WTC11 (cell line): Measurements from ENCODE around the gene NCKAP5. TPM values are rescaled to one million over a fixed set of nuclear protein-coding genes. Genes with fewer than 3 reads are reported as not detected.
A peak's percentile ranks its signal among the peaks of the same experiment; 100 is the strongest.

ENCODE experiments used
- ATAC-seq: fragments of 200-7000 bp; cut with Tn5 transposase; 2 replicates; pipeline ENCODE4 v1.10.0; 2021; ENCODE audit warnings: mild to moderate bottlenecking, moderate library complexity
- CTCF ChIA-PET: fragments of 300-600 bp; sonication (Branson Sonifier 250); formaldehyde crosslinking; loops from one replicate; lab custom pipeline; 2021; ENCODE audit warnings: antibody characterized with exemption; lab: Charles Lee
- POLR2A ChIA-PET: fragments of 350-600 bp; sonication (Branson Sonifier 250); formaldehyde crosslinking; loops from one replicate; lab custom pipeline; 2021; ENCODE audit warnings: antibody characterized with exemption; lab: Charles Lee
- DNase-seq: peaks from one replicate; pipeline ENCODE4 v3.0.0; 2021; ENCODE audit warnings: low spot score
- H3K27ac Mint-ChIP-seq: 2 replicates; pipeline ENCODE4 v1.8.0; 2021; ENCODE audit warnings: mixed read lengths
- H3K27me3 Mint-ChIP-seq: 2 replicates; pipeline ENCODE4 v1.8.0; 2021; ENCODE audit warnings: low read depth, mild to moderate bottlenecking, moderate library complexity, mixed read lengths
- H3K36me3 Mint-ChIP-seq: 2 replicates; pipeline ENCODE4 v1.8.0; 2021; ENCODE audit warnings: mixed read lengths
- H3K4me1 Mint-ChIP-seq: 2 replicates; pipeline ENCODE4 v1.8.0; 2022; ENCODE audit warnings: mixed read lengths
- H3K4me3 Mint-ChIP-seq: 2 replicates; pipeline ENCODE4 v1.8.0; 2021; ENCODE audit warnings: mild to moderate bottlenecking, moderate library complexity, mixed read lengths
- H3K9me3 Mint-ChIP-seq: 2 replicates; pipeline ENCODE4 v1.8.0; 2021; ENCODE audit warnings: mixed read lengths
- CBFB ChIP-seq: sonication (generic); formaldehyde crosslinking; IDR thresholded peaks from 2 replicates; pipeline ENCODE4 v1.8.1; 2022; ENCODE audit warnings: mild to moderate bottlenecking, low read depth, missing genetic modification reagents
- CREB1 ChIP-seq: sonication (generic); formaldehyde crosslinking; IDR thresholded peaks from 2 replicates; pipeline ENCODE4 v1.8.0; 2023; ENCODE audit warnings: mild to moderate bottlenecking, missing genetic modification reagents
- CREM ChIP-seq: sonication (generic); formaldehyde crosslinking; IDR thresholded peaks from 2 replicates; pipeline ENCODE4 v1.8.1; 2022; ENCODE audit warnings: mild to moderate bottlenecking, missing genetic modification reagents, moderate library complexity
- JAZF1 ChIP-seq: fragments of 250-450 bp; sonication (Bioruptor Pico); IDR thresholded peaks from 2 replicates; pipeline ENCODE4 v1.9.0; 2021; ENCODE audit warnings: moderate library complexity, mild to moderate bottlenecking, inconsistent platforms
- KAT7 ChIP-seq: sonication (generic); formaldehyde crosslinking; IDR thresholded peaks from 2 replicates; pipeline ENCODE4 v1.8.1; 2023; ENCODE audit warnings: missing genetic modification reagents, mild to moderate bottlenecking, borderline replicate concordance
- NFATC4 ChIP-seq: fragments of 250-450 bp; sonication (Bioruptor Pico); IDR thresholded peaks from 2 replicates; pipeline ENCODE4 v1.9.0; 2021; ENCODE audit warnings: mild to moderate bottlenecking
- NFYB ChIP-seq: sonication (generic); formaldehyde crosslinking; conservative IDR thresholded peaks from 2 replicates; pipeline ENCODE4 v1.8.0; 2022; ENCODE audit warnings: low read depth, missing genetic modification reagents
- SMAD4 ChIP-seq: sonication (generic); formaldehyde crosslinking; IDR thresholded peaks from 2 replicates; pipeline ENCODE4 v1.8.0; 2022; ENCODE audit warnings: mild to moderate bottlenecking, missing genetic modification reagents
- TCF7 ChIP-seq: sonication (generic); formaldehyde crosslinking; IDR thresholded peaks from 2 replicates; pipeline ENCODE4 v1.8.0; 2022; ENCODE audit warnings: mild to moderate bottlenecking, low read depth, missing genetic modification reagents, moderate library complexity
- TEAD4 ChIP-seq: sonication (generic); formaldehyde crosslinking; IDR thresholded peaks from 2 replicates; pipeline ENCODE4 v1.8.0; 2022; ENCODE audit warnings: mild to moderate bottlenecking, missing genetic modification reagents
- ZNF219 ChIP-seq: sonication (generic); formaldehyde crosslinking; IDR thresholded peaks from 2 replicates; pipeline ENCODE4 v1.8.0; 2023; ENCODE audit warnings: missing genetic modification reagents, mild to moderate bottlenecking, borderline replicate concordance
- ZNF281 ChIP-seq: sonication (generic); formaldehyde crosslinking; IDR thresholded peaks from 2 replicates; pipeline ENCODE4 v1.8.0; 2023; ENCODE audit warnings: mild to moderate bottlenecking, missing genetic modification reagents
- ZNF396 ChIP-seq: fragments of 250-450 bp; sonication (Bioruptor Pico); IDR thresholded peaks from 2 replicates; pipeline ENCODE4 v1.8.0; 2021; ENCODE audit warnings: mild to moderate bottlenecking, moderate library complexity, borderline replicate concordance
- ZNF423 ChIP-seq: fragments of 250-450 bp; sonication (Bioruptor Pico); IDR thresholded peaks from 2 replicates; pipeline ENCODE4 v2.1.2; 2022; ENCODE audit warnings: mild to moderate bottlenecking, moderate library complexity
- total RNA-seq: library from RNA; stranded (reverse); gene quantifications from 3 replicates; pipeline ENCODE4 v1.2.3, GENCODE V29; 2021
- TF ChIP-seq, protein P1 (sequence below): fragments of 250-450 bp; sonication (Bioruptor Pico); IDR thresholded peaks from 2 replicates; pipeline ENCODE4 v1.9.0; 2021; ENCODE audit warnings: moderate library complexity, mild to moderate bottlenecking, inconsistent platforms, borderline replicate concordance
- TF ChIP-seq, protein P2 (sequence below): sonication (generic); formaldehyde crosslinking; IDR thresholded peaks from 2 replicates; pipeline ENCODE4 v1.8.1; 2022; ENCODE audit warnings: mild to moderate bottlenecking, moderate library complexity, missing genetic modification reagents
- TF ChIP-seq, protein P3 (sequence below): sonication (generic); formaldehyde crosslinking; conservative IDR thresholded peaks from 2 replicates; pipeline ENCODE4 v1.8.1; 2023; ENCODE audit warnings: mild to moderate bottlenecking, low read depth, missing genetic modification reagents, moderate library complexity
- TF ChIP-seq, protein P4 (sequence below): sonication (generic); formaldehyde crosslinking; IDR thresholded peaks from 2 replicates; pipeline ENCODE4 v1.8.0; 2022; ENCODE audit warnings: mild to moderate bottlenecking, missing genetic modification reagents
- TF ChIP-seq, protein P5 (sequence below): fragments of 250-450 bp; sonication (Bioruptor Pico); IDR thresholded peaks from 2 replicates; pipeline ENCODE4 v1.8.0; 2021; ENCODE audit warnings: mild to moderate bottlenecking

Gene NCKAP5
- total RNA-seq, 1 experiment from 2014 or later = 0.55 TPM

DNA sequence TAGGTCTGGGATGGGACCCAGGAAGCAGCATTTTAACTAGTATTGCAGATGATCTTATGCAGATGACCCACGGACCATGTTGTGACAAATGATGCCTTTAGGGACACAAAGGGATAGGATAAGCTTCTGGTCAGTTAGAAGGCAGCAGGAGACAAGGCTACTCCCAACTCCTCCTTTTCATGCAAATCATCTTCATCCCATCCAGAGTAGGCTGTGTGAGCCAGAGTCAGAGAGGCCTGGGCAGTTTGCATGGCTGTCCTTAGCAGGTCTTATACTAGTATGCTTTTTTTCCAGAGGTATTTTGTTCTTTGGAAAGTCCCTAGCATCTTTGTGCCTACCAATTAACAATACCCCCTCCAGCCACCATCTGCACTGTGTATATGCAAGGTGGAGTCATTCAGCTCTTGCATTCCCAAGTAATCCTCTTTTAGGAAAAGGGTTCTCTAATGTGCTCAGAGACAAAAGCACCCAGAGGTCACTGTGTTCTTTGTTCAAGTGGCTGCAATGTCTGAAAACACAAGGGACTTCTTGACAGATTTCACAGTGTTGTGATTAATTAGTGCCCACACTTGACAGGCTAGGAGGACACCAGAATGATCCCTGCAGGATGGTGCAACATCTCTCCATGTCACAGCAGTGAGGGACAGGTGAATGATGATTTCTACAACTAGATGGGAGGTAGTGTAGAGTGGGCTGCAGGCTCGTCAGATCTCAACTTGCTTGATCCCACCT, 225.8 kb downstream of the NCKAP5 start:
- ATAC-seq = peak; percentile 86
- Mint-ChIP-seq H3K27me3 (no peaks in the 10 kb centered on the region), H3K36me3 (no peaks in the 10 kb centered on the region), H3K27ac (no peak overlapping the region; the same call in 1 of the 2 replicates), H3K4me1 (peaks cover 12% of the 10 kb centered on the region), H3K4me3 (no peak overlapping the region), H3K9me3 (no peaks in the 10 kb centered on the region)
- DNase-seq = no peak
- POLR2A ChIA-PET = no interaction called here
- CTCF ChIA-PET = interaction anchor here (1.0 kb wide), 1 partner anchor 22 kb away, joined by 5 read pairs; no protein-coding TSS in a partner anchor
- TF ChIP-seq CREB1 (CRISPR knock-in tag) = no peak
- no peak for TF ChIP-seq ZNF219 (CRISPR knock-in tag)
- TF ChIP-seq ZNF396 (CRISPR knock-in tag) = no peak
- no peak for TF ChIP-seq TEAD4 (CRISPR knock-in tag)
- no peak for TF ChIP-seq ZNF423 (CRISPR knock-in tag)
- no peak for TF ChIP-seq CREM
- TF ChIP-seq JAZF1 (CRISPR knock-in tag) = no peak
- TF ChIP-seq, protein P1, sequence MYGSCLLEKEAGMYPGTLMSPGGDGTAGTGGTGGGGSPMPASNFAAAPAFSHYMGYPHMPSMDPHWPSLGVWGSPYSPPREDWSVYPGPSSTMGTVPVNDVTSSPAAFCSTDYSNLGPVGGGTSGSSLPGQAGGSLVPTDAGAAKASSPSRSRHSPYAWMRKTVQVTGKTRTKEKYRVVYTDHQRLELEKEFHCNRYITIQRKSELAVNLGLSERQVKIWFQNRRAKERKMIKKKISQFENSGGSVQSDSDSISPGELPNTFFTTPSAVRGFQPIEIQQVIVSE = no peak
- TF ChIP-seq, protein P2, sequence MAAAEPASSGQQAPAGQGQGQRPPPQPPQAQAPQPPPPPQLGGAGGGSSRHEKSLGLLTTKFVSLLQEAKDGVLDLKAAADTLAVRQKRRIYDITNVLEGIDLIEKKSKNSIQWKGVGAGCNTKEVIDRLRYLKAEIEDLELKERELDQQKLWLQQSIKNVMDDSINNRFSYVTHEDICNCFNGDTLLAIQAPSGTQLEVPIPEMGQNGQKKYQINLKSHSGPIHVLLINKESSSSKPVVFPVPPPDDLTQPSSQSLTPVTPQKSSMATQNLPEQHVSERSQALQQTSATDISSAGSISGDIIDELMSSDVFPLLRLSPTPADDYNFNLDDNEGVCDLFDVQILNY (CRISPR knock-in tag) = no peak
- TF ChIP-seq KAT7 (CRISPR knock-in tag) = no peak
- no peak for TF ChIP-seq CBFB (CRISPR knock-in tag)
- TF ChIP-seq NFATC4 = no peak
- TF ChIP-seq, protein P3, sequence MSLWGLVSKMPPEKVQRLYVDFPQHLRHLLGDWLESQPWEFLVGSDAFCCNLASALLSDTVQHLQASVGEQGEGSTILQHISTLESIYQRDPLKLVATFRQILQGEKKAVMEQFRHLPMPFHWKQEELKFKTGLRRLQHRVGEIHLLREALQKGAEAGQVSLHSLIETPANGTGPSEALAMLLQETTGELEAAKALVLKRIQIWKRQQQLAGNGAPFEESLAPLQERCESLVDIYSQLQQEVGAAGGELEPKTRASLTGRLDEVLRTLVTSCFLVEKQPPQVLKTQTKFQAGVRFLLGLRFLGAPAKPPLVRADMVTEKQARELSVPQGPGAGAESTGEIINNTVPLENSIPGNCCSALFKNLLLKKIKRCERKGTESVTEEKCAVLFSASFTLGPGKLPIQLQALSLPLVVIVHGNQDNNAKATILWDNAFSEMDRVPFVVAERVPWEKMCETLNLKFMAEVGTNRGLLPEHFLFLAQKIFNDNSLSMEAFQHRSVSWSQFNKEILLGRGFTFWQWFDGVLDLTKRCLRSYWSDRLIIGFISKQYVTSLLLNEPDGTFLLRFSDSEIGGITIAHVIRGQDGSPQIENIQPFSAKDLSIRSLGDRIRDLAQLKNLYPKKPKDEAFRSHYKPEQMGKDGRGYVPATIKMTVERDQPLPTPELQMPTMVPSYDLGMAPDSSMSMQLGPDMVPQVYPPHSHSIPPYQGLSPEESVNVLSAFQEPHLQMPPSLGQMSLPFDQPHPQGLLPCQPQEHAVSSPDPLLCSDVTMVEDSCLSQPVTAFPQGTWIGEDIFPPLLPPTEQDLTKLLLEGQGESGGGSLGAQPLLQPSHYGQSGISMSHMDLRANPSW (CRISPR knock-in tag) = no peak
- TF ChIP-seq, protein P4, sequence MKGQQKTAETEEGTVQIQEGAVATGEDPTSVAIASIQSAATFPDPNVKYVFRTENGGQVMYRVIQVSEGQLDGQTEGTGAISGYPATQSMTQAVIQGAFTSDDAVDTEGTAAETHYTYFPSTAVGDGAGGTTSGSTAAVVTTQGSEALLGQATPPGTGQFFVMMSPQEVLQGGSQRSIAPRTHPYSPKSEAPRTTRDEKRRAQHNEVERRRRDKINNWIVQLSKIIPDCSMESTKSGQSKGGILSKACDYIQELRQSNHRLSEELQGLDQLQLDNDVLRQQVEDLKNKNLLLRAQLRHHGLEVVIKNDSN (CRISPR knock-in tag) = no peak
- TF ChIP-seq NFYB (CRISPR knock-in tag) = no peak
- TF ChIP-seq SMAD4 (CRISPR knock-in tag) = no peak
- TF ChIP-seq, protein P5, sequence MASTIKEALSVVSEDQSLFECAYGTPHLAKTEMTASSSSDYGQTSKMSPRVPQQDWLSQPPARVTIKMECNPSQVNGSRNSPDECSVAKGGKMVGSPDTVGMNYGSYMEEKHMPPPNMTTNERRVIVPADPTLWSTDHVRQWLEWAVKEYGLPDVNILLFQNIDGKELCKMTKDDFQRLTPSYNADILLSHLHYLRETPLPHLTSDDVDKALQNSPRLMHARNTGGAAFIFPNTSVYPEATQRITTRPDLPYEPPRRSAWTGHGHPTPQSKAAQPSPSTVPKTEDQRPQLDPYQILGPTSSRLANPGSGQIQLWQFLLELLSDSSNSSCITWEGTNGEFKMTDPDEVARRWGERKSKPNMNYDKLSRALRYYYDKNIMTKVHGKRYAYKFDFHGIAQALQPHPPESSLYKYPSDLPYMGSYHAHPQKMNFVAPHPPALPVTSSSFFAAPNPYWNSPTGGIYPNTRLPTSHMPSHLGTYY (CRISPR knock-in tag) = no peak
- no peak for TF ChIP-seq ZNF281 (CRISPR knock-in tag)
- no peak for TF ChIP-seq TCF7 (CRISPR knock-in tag)
